Activated CD4-positive, alpha-beta T cell treated with anti-CD3 and anti-CD28 coated beads, Interleukin-2, Interleukin-4, amounts not matched to agents 100 ng/mL and 50 ng/mL, durations not matched to agents 16 hours and 8 hours (primary cell): ENCODE measurements around the gene P2RY6.

Source experiments
- DNase-seq: peaks from one replicate; pipeline ENCODE4 v3.0.0-alpha.2; 2020; ENCODE audit warnings: low spot score

P2RY6 gene

GRCh38 chr11:73237471-73238290 is 34.5 kb upstream of the P2RY6 start:
- no peak for DNase-seq

- no peak for DNase-seq
Observed at GRCh38 chr11:73239111-73239521, 33.0 kb upstream of the P2RY6 start.

- DNase-seq: no peak
Observed at GRCh38 chr11:73239571-73240189, 32.5 kb upstream of the P2RY6 start.

DNA sequence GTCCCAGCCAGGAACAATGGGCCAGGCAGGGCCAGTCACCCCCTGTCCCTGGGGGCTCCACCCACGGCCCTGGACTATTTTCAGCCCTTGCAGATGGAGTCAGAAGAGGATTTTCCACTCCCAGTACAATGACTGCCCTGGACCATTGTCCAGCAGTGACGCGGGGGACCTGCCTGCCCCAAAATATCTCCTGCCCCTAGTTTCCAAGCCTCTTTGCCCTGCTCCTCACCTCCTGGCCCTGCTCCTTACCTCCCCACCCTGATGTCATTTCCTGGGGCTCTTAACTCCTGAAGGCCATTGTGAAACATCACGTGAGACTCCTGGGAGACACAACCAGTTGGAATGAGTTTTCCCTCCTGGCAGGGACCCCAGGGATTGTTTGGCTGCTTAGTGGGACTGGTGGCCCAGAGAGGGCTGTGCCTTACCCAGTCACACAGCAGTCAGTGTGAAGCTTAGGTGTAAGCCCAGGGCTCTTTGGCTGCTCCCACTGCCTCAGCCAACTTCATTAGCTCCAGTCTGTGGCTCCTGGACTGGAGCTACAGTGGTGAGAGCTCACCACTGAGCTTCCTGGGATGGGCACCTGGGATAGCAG is 31.9 kb upstream of the P2RY6 start:
- DNase-seq: no peak

DNA sequence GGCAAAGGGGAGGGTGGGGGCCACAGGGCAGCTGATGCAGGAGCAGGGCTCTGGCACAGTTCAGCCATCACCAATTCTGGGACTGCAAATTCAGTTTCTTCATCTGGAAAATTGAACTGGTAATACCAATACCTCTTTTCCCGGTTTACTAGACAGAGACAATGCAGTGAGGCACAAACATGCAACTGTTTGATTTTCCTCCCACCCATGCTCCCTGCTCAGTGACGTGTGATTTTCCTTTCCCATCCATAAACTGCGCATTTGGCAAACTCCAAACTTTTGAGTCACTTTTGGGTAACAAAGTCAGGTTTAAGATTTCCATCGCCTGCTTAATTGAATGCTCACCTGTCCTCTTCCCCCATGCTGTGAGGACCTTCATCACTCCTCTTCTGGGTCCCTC is 30.8 kb upstream of the P2RY6 start:
- no peak for DNase-seq

- peak; percentile 74 for DNase-seq
Observed at GRCh38 chr11:73242251-73243092, 29.7 kb upstream of the P2RY6 start.

- DNase-seq: no peak
Observed at GRCh38 chr11:73243093-73243485, 29.0 kb upstream of the P2RY6 start.

GRCh38 chr11:73244589-73245240 is 27.4 kb upstream of the P2RY6 start:
- DNase-seq: no peak

GRCh38 chr11:73245461-73245860 is 26.7 kb upstream of the P2RY6 start:
- DNase-seq: no peak

DNA sequence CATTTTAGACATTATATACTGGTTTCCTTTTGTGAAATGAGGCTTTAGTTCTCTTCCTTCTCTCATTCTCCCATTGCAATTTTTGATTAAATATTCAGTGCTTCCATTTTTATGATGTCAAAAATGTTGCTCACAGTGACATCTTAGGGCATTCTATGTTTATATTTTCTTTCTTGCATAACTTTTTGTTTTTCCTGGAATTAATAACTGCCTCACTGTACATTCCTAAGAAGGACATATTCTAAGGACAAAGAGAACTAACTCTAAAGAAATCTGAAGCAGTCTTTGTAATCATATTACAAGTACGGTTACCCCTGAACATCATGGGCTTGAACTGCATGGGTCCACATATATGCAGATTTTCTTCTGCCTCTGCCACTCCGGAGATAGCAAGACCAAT is 25.8 kb upstream of the P2RY6 start:
- no peak for DNase-seq

GRCh38 chr11:73248526-73249185 is 23.5 kb upstream of the P2RY6 start:
- no peak for DNase-seq

- DNase-seq: no peak
Observed at GRCh38 chr11:73249304-73249703, 22.8 kb upstream of the P2RY6 start.

DNA sequence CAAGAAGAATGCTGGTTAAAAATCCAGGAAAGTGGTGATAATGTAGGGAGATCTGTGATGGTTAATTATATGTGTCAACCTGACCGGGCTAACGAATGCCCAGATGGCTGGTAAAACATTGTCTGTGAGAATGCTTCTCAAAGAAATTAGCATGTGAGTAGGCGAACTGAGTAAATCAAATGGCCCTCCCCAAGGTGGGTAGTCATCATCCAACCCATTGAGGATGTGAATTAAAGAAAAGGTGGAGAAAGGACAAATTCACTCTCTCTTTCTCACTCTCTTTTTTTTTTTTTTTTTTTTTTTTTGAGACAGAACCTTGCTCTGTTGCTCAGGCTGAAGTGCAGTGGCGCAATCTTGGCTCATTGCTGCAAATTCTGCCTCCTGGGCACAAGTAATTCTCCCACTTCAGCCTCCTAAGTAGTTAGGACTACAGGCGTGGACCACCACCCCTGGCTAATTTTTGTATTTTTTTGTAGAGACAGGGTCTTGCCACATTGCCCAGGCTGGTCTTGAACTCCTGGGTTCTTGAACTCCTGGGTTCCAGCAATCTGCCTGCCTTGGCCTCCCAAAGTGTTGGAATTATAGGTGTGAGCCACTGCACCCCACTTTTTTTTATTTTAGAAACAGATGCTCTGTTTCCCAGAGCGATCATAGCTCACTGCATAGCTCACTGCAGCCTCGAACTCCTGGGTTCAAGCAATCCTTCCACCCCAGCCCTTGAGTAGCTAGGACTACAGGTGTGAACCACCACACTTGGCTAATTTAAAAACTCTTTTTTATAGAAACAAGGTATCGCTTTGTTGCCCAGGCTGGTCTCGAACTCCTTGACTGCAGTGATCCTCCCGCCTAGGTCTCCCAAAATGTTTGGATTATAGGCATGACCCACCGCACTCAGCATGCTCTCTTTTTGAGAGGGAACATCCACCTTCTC is 22.0 kb upstream of the P2RY6 start:
- no peak for DNase-seq

DNA sequence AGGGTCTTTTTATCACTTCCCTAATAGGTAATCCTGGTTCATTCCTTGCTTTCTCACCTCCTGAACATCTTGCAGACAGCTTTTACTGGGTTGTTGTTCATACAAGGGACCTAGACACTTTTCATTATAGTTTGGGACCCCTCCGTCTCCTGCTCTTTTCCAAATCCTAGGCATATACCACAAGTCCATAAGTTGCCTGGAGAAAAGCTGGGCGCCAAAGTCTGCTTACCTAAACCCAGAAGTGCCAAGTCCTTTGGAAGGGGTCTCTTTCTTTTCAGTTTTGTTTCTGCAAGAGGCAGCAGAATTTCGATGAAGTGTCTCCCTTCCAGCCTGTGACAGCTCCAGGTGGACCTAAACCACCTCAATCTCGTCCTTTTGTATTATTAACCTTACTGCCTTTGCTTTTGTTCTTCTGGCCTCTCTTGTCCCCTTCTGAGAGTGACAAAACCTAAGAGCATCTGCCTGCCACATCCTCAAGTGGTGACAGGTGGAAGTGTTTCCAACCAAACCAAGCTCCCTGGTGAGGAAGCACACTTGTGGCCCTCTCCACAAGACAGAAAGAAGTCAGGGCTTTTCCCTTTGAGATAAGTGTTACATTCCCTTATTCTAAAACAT is 19.5 kb upstream of the P2RY6 start:
- peak; percentile 15 for DNase-seq

GRCh38 chr11:73257342-73258103 is 14.6 kb upstream of the P2RY6 start:
- DNase-seq: no peak

GRCh38 chr11:73258104-73259035 is 13.8 kb upstream of the P2RY6 start:
- no peak for DNase-seq

DNA sequence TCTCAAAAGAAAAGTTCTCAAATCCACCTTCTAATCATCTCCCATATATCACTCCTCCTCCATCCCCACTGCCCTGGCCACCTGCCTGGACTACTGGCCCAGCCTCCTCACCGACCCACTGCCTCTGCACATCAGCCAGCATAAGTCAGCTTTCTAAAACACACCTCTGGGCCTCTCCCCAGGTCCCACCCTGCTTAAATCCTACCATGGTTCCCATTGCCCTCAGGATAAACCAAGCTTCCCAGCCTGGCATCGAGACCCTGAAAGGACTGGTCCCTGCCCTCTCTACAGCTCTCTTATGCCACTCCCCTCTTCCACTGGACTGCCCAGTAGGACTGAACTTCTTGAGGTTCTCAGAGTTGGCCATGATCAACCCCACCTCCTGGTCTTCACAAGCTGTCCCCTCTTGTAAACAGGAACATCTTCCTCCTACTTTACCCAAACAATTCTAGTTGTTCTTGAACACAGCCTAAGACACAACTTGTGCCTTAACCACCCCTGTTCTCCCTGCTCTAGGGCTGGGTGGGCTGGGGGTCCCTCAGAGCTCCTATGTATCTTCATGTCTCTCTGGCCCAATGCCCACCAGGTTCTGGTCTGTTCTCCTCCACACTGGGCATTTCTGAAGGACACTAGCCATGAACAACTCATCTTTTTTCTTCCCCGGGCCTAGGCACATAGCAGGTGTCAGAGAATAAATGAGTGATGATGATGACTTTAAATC is 12.6 kb upstream of the P2RY6 start:
- no peak for DNase-seq
